Esophagus squamous epithelium (tissue), 4 donors: ENCODE measurements around the gene SNX19.

Source experiments
- CTCF ChIP-seq, 6 experiments: fragments of 450-650 bp in 4 of 6; fragments of 200-600 bp in 2 of 6; sonication (generic) in 2 of 6; IDR thresholded peaks; one replicate each; pipeline ENCODE4 v1.5.1; 2016 to 2019; ENCODE audit warnings: antibody characterized with exemption in 6 of 6, mild to moderate bottlenecking in 4 of 6, moderate library complexity in 4 of 6
- POLR2A ChIP-seq, 4 donors: fragments of 450-650 bp; IDR thresholded peaks; one replicate each; pipeline ENCODE4 v1.6.1; 2017; ENCODE audit warnings: antibody characterized with exemption in 4 of 4, mild to moderate bottlenecking in 4 of 4, moderate library complexity in 3 of 4

- TF ChIP-seq CTCF (IDR thresholded peaks at IDR 0.05): no peak
- TF ChIP-seq POLR2A (IDR thresholded peaks at IDR 0.05): no peak
Measured at GRCh38 chr11:130859886-130860285, 56.4 kb downstream of the SNX19 start.
